Vagina (tissue), 2 donors: Measurements from ENCODE around the gene ZNF593OS.

Experiments
- POLR2A ChIP-seq, 2 donors: fragments of 450-650 bp; IDR thresholded peaks; one replicate each; pipeline ENCODE4 v1.6.1; 2017; ENCODE audit warnings: antibody characterized with exemption in 2 of 2, mild to moderate bottlenecking in 2 of 2, moderate library complexity in 2 of 2
- POLR2AphosphoS5 ChIP-seq, 2 donors: sonication (generic); formaldehyde crosslinking; IDR thresholded peaks; one replicate each; pipeline ENCODE4 v1.9.0; 2017; ENCODE audit warnings: antibody characterized with exemption in 2 of 2, mild to moderate bottlenecking in 2 of 2, low read depth in 1 of 2; ENCODE audit not compliant: insufficient read depth in 1 of 2
- TF ChIP-seq, protein P1 (sequence below), 3 experiments: fragments of 450-650 bp in 2 of 3; fragments of 200-600 bp in 1 of 3; sonication (generic) in 1 of 3; IDR thresholded peaks; one replicate each; pipeline ENCODE4 v1.5.1; 2017 to 2019; ENCODE audit warnings: antibody characterized with exemption in 3 of 3, mild to moderate bottlenecking in 2 of 3, moderate library complexity in 2 of 3

DNA sequence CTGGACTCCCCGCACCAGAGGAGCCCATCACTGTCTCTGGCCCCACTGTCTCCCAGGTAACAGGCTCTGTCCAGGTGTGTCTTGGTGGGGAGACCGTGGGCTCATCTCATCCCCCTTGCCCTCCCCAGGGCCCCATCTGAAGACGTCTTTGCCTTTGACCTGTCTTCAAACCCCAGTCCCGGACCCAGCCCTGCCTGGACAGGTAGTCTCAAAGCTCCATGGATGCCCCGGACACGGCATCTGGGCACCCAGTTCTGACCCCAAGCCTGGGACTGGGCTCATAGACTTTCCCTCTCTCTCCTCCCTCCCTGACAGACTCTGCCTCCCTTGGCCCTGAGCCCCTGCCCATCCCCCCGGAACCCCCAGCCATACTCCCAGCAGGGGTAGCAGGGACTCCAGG, 12.5 kb upstream of the ZNF593OS start:
- TF ChIP-seq POLR2A (IDR thresholded peaks at IDR 0.05) (no peak), POLR2AphosphoS5 (IDR thresholded peaks at IDR 0.05; ENCODE audit: insufficient read depth in 1 of 2, low read depth in 1 of 2) (no peak)
- TF ChIP-seq, protein P1, sequence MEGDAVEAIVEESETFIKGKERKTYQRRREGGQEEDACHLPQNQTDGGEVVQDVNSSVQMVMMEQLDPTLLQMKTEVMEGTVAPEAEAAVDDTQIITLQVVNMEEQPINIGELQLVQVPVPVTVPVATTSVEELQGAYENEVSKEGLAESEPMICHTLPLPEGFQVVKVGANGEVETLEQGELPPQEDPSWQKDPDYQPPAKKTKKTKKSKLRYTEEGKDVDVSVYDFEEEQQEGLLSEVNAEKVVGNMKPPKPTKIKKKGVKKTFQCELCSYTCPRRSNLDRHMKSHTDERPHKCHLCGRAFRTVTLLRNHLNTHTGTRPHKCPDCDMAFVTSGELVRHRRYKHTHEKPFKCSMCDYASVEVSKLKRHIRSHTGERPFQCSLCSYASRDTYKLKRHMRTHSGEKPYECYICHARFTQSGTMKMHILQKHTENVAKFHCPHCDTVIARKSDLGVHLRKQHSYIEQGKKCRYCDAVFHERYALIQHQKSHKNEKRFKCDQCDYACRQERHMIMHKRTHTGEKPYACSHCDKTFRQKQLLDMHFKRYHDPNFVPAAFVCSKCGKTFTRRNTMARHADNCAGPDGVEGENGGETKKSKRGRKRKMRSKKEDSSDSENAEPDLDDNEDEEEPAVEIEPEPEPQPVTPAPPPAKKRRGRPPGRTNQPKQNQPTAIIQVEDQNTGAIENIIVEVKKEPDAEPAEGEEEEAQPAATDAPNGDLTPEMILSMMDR (IDR thresholded peaks at IDR 0.05): no peak
